ENCODE results near the gene ZFAND4.
"Not testable (repeated sequence)": the region's sequence is repeated elsewhere in the genome, so short reads cannot be mapped to it uniquely, and the experiment has no call there.

- TF ChIP-seq CTCF (IDR thresholded peaks at IDR 0.05); ELF4 (CRISPR knock-in tag; IDR thresholded peaks at IDR 0.05; ENCODE audit: low read depth); ZNF219 (CRISPR knock-in tag; IDR thresholded peaks at IDR 0.05; ENCODE audit: borderline replicate concordance); TEAD4 (CRISPR knock-in tag; IDR thresholded peaks at IDR 0.05); NR3C1 (CRISPR knock-in tag; conservative IDR thresholded peaks at IDR 0.05; ENCODE audit: low read depth); ATF3 (CRISPR knock-in tag; conservative IDR thresholded peaks at IDR 0.05); USF1 (CRISPR knock-in tag; IDR thresholded peaks at IDR 0.05); HMGXB4 (CRISPR knock-in tag; IDR thresholded peaks at IDR 0.05); ZNF512 (CRISPR knock-in tag; IDR thresholded peaks at IDR 0.05; ENCODE audit: borderline replicate concordance); CBFB (CRISPR knock-in tag; IDR thresholded peaks at IDR 0.05; ENCODE audit: low read depth); FOXK1 (CRISPR knock-in tag; IDR thresholded peaks at IDR 0.05); KAT7 (CRISPR knock-in tag; IDR thresholded peaks at IDR 0.05; ENCODE audit: borderline replicate concordance): not testable (repeated sequence)
Measured at GRCh38 chr10:45669897-45670296, 2.7 kb downstream of the ZFAND4 start.
